ENCODE measurements around the gene PLEKHS1.
"Not testable (repeated sequence)": the region's sequence is repeated elsewhere in the genome, so short reads cannot be mapped to it uniquely, and the experiment has no call there.

The PLEKHS1 gene

DNA sequence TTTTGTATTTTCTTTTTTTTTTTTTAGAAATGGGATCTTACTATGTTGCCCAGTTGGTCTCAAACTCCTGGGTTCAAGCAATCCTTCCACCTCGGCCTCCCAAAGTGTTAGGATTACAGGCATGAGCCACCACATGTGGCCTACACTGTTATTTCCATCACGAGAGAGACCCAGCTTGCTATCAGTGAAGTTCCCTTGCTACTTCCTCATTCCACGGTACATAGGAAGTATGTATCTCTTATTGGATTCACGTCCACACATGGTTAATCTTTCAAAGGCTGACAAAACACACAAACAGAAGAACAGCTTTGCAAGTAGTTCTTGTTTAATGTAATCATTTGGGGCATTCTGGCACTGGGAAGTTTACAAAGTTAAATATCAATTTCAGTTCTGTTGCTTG is 51.5 kb downstream of the PLEKHS1 start:
- no peak for DNase-seq

DNA sequence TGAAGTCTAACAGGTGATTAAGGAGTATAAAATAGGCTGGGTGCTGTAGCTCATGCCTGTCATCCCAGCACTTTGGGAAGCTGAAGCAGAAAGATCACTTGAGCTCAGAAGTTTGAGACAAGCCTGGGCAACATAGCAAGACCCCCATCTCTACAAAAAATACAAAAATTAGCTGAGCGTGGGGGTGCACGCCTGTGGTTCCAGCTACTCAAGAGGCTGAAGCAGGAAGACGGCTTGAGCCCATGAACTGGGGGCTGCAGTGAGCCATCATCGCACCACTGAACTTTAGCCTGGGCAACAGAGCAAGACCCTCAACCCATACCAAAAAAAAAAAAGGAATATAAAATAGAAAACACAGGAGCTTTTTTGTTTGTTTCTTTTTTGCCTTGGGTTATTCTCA is 55.0 kb downstream of the PLEKHS1 start:
- no peak for DNase-seq

- no peak for DNase-seq
Observed at GRCh38 chr10:113808168-113808567, 56.7 kb downstream of the PLEKHS1 start.

DNA sequence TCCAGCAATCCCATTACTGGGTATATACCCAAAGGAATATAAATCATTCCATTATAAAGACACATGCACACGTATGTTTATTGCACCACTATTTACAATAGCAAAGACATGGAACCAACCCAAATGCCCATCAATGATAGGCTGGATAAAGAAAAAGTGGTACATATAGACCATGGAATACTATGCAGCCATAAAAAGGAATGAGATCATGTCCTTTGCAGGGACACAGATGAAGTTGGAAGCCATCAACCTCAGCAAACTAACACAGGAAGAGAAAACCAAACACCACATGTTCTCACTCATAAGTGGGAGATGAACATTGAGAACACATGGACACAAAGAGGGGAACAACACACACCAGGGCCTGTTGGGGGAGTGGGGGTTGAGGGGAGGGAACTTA is 63.2 kb downstream of the PLEKHS1 start:
- DNase-seq, result not testable (repeated sequence)

DNA sequence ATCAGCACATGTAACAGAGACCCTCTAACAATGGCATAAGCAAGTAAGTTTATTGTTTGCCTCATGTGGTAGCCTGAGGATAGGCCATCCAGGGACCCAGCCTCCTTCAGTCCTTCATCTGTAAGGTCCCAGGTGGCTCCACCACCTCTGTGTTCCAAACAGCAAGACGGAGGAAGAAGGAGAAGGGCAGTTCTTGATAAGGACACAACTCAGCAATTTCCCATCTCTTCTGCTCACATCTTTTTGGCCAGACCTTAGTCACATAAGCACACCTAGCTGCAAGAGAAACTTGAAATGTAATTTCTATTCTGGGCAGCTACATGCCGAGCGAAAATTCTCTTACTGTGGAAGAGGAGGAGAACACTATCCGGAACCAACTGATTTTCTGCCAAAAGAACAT is 68.5 kb downstream of the PLEKHS1 start:
- DNase-seq, result no peak

- no peak for DNase-seq
Observed at GRCh38 chr10:113820507-113820906, 69.0 kb downstream of the PLEKHS1 start.

DNA sequence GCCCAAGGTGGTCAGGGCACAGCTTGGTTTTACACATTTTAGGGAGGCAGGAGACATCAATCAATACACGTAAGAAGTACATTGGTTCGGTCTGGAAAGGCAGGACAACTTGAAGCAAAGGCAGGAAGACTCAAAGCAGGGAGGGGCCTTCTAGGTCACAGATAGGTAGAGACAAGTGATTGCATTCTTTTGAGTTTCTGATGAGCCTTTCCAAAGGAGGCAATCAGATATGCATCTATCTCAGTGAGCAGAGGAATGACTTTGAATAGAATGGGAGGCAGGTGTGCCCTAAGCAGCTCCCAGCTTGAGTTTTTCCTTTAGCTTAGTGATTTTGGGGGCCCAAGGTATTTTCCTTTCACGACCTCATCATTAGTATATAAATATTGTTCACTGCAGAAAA is 69.8 kb downstream of the PLEKHS1 start:
- not testable (repeated sequence) for DNase-seq

DNA sequence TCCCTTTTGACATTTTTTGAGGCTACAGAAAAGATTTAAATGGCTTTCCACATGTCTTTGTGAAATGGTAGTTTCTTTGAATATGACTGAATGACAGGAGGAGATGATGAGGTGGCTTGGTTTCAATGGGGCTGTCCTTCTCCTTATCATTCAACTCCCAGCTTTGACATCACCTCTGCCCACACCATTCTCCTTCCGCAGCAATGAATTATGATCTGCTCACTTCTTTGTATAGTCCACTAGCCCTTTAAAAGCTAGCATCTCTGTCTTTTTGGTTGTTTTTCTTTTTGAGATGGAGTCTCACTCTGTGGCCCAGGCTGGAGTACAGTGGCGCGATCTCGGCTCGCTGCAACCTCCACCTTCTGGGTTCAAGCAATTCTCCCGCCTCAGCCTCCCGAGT is 70.7 kb downstream of the PLEKHS1 start:
- no peak for DNase-seq

DNA sequence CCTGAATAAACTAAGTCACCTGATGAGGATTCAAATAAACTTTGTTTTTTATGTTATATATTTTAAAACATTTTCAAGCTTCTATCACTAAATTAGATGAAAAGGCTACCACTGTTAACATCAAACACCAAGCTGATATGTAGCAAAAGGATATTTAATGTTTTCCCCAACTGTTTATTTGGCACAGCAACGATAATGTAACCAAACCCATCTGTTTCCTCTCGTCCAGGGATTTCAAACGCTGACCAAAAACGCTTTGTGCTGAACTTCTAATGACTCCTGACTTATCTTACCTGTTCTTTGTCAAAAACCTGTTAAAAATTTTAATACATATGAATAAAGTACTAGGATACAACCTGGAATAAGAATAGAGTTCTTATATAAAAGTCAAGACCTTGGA is 71.9 kb downstream of the PLEKHS1 start:
- DNase-seq, result no peak

GRCh38 chr10:113825791-113826190 is 74.3 kb downstream of the PLEKHS1 start:
- DNase-seq, result no peak

- not testable (repeated sequence) for DNase-seq
Observed at GRCh38 chr10:113828567-113828966, 77.1 kb downstream of the PLEKHS1 start.
